Panc1 (cell line): Measurements from ENCODE around the gene CD22. TPM values are rescaled to one million over a fixed set of nuclear protein-coding genes. Genes with fewer than 3 reads are reported as not detected.

Experiments
- ATAC-seq: fragments of 200-7000 bp; cut with Tn5 transposase; 2 replicates; pipeline ENCODE4 v1.9.1; 2020; ENCODE audit warnings: mild to moderate bottlenecking, moderate library complexity
- BruUV-seq: library from RNA; stranded (reverse); fragments of 400-500 nt; replicated peaks from 2 replicates; lab custom pipeline; 2021; lab: Mats Ljungman, UMichigan
- CTCF ChIA-PET: fragments of 300-600 bp; sonication (Branson Sonifier 250); formaldehyde crosslinking; loops from one replicate; lab custom pipeline; 2022; ENCODE audit warnings: antibody characterized with exemption; lab: Charles Lee
- POLR2A ChIA-PET: fragments of 300-600 bp; sonication (Branson Sonifier 250); formaldehyde crosslinking; loops from one replicate; lab custom pipeline; 2022; ENCODE audit warnings: antibody characterized with exemption; lab: Charles Lee
- DNase-seq: peaks from one replicate; pipeline ENCODE4 v3.0.0-alpha.2; 2010; ENCODE audit warnings: low read depth, low spot score
- H3K27ac ChIP-seq: 2 replicates; pipeline ENCODE4 v1.5.1; 2011; ENCODE audit warnings: mild to moderate bottlenecking, low read length, inconsistent platforms
- H3K27me3 ChIP-seq: fragments of 200-500 bp; sonication (Bioruptor generic); 2 replicates; pipeline ENCODE4 v1.6.0; 2014; ENCODE audit warnings: low read length, inconsistent platforms; ENCODE audit not compliant: control insufficient read depth, insufficient read depth
- H3K36me3 ChIP-seq: fragments of 200-500 bp; sonication (Bioruptor generic); 2 replicates; pipeline ENCODE4 v1.5.1; 2014; ENCODE audit warnings: inconsistent platforms, mild to moderate bottlenecking, low read length, moderate library complexity; ENCODE audit not compliant: control insufficient read depth, insufficient read depth
- H3K4me1 ChIP-seq: 2 replicates; pipeline ENCODE4 v1.5.1; 2011; ENCODE audit warnings: inconsistent platforms, mild to moderate bottlenecking, low read length, moderate library complexity; ENCODE audit not compliant: control insufficient read depth, insufficient read depth
- H3K4me3 ChIP-seq, 2 experiments: 2 replicates each; pipeline ENCODE4 v1.5.1; 2011 to 2012; ENCODE audit warnings: low read depth in 2 of 2, low read length in 2 of 2, mild to moderate bottlenecking in 2 of 2, inconsistent platforms in 1 of 2, moderate library complexity in 1 of 2
- H3K9me3 ChIP-seq: fragments of 200-500 bp; sonication (Bioruptor generic); 2 replicates; pipeline ENCODE4 v1.5.1; 2014; ENCODE audit warnings: low read depth, mild to moderate bottlenecking, inconsistent platforms, low read length, moderate library complexity; ENCODE audit not compliant: control insufficient read depth, insufficient read depth
- CTCF ChIP-seq: fragments of 450-650 bp; IDR thresholded peaks from 2 replicates; pipeline ENCODE4 v1.5.1; 2017; ENCODE audit warnings: mild to moderate bottlenecking
- POLR2AphosphoS5 ChIP-seq: IDR thresholded peaks from 2 replicates; pipeline ENCODE4 v1.6.1; 2012; ENCODE audit warnings: mild to moderate bottlenecking, low read depth, low read length, moderate library complexity
- SIN3A ChIP-seq: IDR thresholded peaks from 2 replicates; pipeline ENCODE4 v1.6.1; 2012; ENCODE audit warnings: low read depth, mild to moderate bottlenecking, low read length, moderate library complexity, borderline replicate concordance; ENCODE audit not compliant: insufficient read depth
- TCF7L2 ChIP-seq: IDR thresholded peaks from 2 replicates; pipeline ENCODE4 v1.6.1; 2011; ENCODE audit warnings: mild to moderate bottlenecking, low read depth, low read length, inconsistent platforms
- in situ Hi-C: cut with HindIII; loops from 2 replicates; pipeline ENCODE4 v1.10.0; 2016; ENCODE audit warnings: low sequenced_read_pairs, low pct_unique_long_range_greater_than_20kb
- intact Hi-C: fragments of 100-400 bp; cut with micrococcal nuclease; formaldehyde crosslinking; loops from one replicate; pipeline ENCODE4 v1.10.0; 2022; ENCODE audit not compliant: unreplicated experiment
- total RNA-seq: library from RNA; stranded (reverse); gene quantifications from one replicate; pipeline ENCODE4 v1.2.1, GENCODE V29; 2021; ENCODE audit not compliant: unreplicated experiment
- TF ChIP-seq, protein P1 (sequence below), 2 experiments: IDR thresholded peaks; 2 replicates each; pipeline ENCODE4 v1.6.1; 2011 to 2012; ENCODE audit warnings: low read depth in 2 of 2, control low read depth in 1 of 2, low read length in 1 of 2, mild to moderate bottlenecking in 1 of 2, moderate library complexity in 1 of 2; ENCODE audit not compliant: insufficient read depth in 1 of 2

Gene CD22
- total RNA-seq, 1 experiment from 2014 or later, result 0.74 TPM

DNA sequence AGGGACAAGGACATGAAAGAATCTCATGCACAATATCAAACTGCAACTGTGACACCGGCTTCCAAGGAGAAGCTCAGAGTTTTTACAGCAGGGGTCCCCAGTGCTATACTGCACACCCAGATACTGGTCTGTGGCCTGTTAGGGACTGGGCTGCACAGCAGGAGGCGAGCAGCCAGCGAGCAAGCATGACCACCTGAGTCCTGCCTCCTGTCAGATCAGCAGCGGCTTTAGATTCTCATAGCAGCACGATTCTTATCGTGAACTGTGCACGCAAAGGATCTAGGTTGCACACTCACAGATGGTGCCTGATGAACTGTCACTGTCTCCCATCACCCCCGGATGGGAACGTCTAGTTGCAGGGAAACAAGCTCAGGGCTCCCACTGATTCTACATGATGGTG, 13.1 kb upstream of the CD22 start:
- no peak overlapping the region for H3K4me3 ChIP-seq
- intact Hi-C loops (no loop called here), in situ Hi-C loops (no loop called here)
- ATAC-seq (no peak), DNase-seq (no peak)
- H3K9me3 ChIP-seq, result no peaks in the 10 kb centered on the region
- TF ChIP-seq CTCF (no peak), POLR2AphosphoS5 (no peak), TCF7L2 (no peak), SIN3A (no peak)
- TF ChIP-seq, protein P1, sequence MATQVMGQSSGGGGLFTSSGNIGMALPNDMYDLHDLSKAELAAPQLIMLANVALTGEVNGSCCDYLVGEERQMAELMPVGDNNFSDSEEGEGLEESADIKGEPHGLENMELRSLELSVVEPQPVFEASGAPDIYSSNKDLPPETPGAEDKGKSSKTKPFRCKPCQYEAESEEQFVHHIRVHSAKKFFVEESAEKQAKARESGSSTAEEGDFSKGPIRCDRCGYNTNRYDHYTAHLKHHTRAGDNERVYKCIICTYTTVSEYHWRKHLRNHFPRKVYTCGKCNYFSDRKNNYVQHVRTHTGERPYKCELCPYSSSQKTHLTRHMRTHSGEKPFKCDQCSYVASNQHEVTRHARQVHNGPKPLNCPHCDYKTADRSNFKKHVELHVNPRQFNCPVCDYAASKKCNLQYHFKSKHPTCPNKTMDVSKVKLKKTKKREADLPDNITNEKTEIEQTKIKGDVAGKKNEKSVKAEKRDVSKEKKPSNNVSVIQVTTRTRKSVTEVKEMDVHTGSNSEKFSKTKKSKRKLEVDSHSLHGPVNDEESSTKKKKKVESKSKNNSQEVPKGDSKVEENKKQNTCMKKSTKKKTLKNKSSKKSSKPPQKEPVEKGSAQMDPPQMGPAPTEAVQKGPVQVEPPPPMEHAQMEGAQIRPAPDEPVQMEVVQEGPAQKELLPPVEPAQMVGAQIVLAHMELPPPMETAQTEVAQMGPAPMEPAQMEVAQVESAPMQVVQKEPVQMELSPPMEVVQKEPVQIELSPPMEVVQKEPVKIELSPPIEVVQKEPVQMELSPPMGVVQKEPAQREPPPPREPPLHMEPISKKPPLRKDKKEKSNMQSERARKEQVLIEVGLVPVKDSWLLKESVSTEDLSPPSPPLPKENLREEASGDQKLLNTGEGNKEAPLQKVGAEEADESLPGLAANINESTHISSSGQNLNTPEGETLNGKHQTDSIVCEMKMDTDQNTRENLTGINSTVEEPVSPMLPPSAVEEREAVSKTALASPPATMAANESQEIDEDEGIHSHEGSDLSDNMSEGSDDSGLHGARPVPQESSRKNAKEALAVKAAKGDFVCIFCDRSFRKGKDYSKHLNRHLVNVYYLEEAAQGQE (IDR thresholded peaks at IDR 0.05; ENCODE audit: insufficient read depth in 1 of 2, low read depth in 2 of 2, low read length in 1 of 2), result no peak
- H3K4me1 ChIP-seq, result no peaks in the 10 kb centered on the region; the same call in 1 of the 2 replicates
- H3K27me3 ChIP-seq, result no peaks in the 10 kb centered on the region
- POLR2A ChIA-PET, result no interaction called here
- no peak overlapping the region for H3K27ac ChIP-seq
- BruUV-seq, result no TSS peak
- H3K36me3 ChIP-seq, result no peaks in the 10 kb centered on the region
- CTCF ChIA-PET, result no interaction called here

GRCh38 chr19:35316560-35316959, 12.4 kb upstream of the CD22 start:
- no peaks in the 10 kb centered on the region for H3K27me3 ChIP-seq
- intact Hi-C loops (no loop called here), in situ Hi-C loops (no loop called here)
- H3K36me3 ChIP-seq, result no peaks in the 10 kb centered on the region
- H3K27ac ChIP-seq, result no peak overlapping the region
- no peaks in the 10 kb centered on the region for H3K9me3 ChIP-seq
- TF ChIP-seq SIN3A (no peak), POLR2AphosphoS5 (no peak), CTCF (no peak), TCF7L2 (no peak)
- TF ChIP-seq, protein P1 (IDR thresholded peaks at IDR 0.05; ENCODE audit: insufficient read depth in 1 of 2, low read depth in 2 of 2, low read length in 1 of 2), result no peak
- H3K4me1 ChIP-seq, result no peaks in the 10 kb centered on the region; the same call in 1 of the 2 replicates
- H3K4me3 ChIP-seq, result no peak overlapping the region
- no TSS peak for BruUV-seq
- ChIA-PET CTCF (no interaction called here), POLR2A (no interaction called here)
- no peak for ATAC-seq
- no peak for DNase-seq
